ENCODE measurements around the gene BCL2.
A peak's percentile ranks its signal among the peaks of the same experiment; 100 is the strongest.

BCL2 gene

DNA sequence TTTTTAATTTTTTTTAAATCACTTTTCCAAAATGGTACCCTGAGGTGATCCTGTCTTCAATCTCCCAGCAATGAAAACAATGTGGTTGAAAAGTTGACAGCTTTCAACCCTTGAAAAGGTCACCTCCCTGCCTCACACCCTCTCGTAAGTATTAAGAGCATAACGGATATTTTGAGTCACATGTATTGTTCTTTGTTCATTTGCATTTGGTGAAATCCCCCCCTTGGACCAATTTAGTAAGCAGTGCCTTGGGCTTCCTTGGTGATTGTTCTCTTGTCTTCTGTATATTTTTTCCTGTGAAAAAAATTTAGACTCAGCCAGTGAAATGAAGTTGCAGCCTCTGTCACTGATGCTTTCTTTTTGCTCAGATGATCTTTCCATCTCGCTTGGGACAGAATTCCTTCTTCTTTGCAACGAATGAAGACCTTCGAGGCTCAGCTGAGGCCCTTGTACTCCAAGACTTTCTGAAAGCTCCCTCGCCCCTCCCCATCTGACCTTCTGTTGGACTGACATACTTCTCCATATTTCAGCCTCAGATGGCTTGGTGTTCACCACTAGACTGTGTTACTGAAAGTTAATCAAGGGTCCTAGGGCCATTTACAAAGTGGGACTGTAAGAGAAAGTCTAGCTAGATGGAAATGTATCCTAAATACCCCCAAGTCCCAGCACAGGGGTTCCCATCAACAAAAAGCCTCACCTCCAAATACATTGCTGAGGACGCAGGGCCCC, 158.4 kb downstream of the BCL2 start:
- no peaks in the 10 kb centered on the region for H3K9me3 ChIP-seq (ENCODE audit: insufficient read depth, low read length)
- H3K9ac ChIP-seq (ENCODE audit: low read length) = peak overlapping the region; percentile 74
- H3K27me3 ChIP-seq (ENCODE audit: low read depth, low read length) = no peaks in the 10 kb centered on the region
- peaks cover 91% of the 10 kb centered on the region for H3K79me2 ChIP-seq (ENCODE audit: low read length)
- no peak for TF ChIP-seq EZH2phosphoT487 (IDR thresholded peaks at IDR 0.05; ENCODE audit: low read depth)
- TF ChIP-seq, protein P1, sequence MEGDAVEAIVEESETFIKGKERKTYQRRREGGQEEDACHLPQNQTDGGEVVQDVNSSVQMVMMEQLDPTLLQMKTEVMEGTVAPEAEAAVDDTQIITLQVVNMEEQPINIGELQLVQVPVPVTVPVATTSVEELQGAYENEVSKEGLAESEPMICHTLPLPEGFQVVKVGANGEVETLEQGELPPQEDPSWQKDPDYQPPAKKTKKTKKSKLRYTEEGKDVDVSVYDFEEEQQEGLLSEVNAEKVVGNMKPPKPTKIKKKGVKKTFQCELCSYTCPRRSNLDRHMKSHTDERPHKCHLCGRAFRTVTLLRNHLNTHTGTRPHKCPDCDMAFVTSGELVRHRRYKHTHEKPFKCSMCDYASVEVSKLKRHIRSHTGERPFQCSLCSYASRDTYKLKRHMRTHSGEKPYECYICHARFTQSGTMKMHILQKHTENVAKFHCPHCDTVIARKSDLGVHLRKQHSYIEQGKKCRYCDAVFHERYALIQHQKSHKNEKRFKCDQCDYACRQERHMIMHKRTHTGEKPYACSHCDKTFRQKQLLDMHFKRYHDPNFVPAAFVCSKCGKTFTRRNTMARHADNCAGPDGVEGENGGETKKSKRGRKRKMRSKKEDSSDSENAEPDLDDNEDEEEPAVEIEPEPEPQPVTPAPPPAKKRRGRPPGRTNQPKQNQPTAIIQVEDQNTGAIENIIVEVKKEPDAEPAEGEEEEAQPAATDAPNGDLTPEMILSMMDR (IDR thresholded peaks at IDR 0.05; ENCODE audit: low read depth, low read length) = no peak
- peaks cover 82% of the 10 kb centered on the region for H3K4me1 ChIP-seq (ENCODE audit: low read length)
- H3K36me3 ChIP-seq (replicated peaks; ENCODE audit: low read depth, low read length) = peaks cover 26% of the 10 kb centered on the region
- H4K20me1 ChIP-seq (ENCODE audit: insufficient read depth, low read length) = peaks cover 30% of the 10 kb centered on the region
- peak overlapping the region; percentile 63 for H3K4me3 ChIP-seq (ENCODE audit: low read length)
- H2AFZ ChIP-seq (ENCODE audit: low read depth, low read length) = no peak overlapping the region
- peak overlapping the region; percentile 87 for H3K4me2 ChIP-seq (ENCODE audit: low read length)
- peak overlapping the region; percentile 90 for H3K27ac ChIP-seq (ENCODE audit: low read length)

DNA sequence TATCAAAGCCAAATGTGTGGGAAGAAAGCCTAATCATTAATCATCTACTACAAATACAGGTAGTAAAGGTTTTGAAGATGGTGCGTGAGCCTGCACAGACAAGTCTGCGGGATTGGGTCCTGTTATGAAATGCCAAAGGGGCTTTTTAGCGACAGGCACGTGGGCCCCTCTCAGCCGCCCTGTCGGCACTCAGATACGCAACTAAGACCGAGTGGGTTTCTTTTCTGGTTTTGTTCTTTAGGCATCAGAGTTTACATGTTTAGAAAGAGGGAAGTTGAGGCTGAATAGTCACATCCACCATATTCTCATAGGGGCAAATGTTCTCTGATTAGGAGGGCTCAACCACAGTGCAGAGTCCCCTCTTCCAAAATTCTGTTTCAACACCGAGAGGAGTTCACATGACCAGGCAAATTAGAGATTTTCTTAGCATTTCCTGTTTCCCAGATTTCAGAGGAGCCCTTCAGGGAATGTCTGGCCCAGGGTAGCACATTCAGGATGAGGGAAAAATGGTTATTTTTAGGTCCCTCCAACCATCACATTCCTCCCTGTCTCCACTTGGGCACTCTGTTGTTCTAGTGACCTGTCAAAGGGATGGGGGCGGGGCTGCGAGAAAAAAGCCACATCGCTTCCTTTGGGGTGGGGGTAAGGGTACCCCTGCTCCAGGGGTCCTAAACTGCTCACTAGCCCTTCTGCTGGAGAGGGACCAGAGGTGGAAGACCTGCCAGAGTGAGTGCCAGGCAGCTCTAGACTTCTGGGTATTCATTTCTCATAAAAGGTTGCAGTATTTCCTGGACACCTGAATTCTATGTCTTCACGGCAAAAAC, 159.2 kb downstream of the BCL2 start:
- no peak overlapping the region for H2AFZ ChIP-seq (ENCODE audit: low read depth, low read length)
- TF ChIP-seq, protein P1 (IDR thresholded peaks at IDR 0.05; ENCODE audit: low read depth, low read length) = no peak
- no peak for TF ChIP-seq EZH2phosphoT487 (IDR thresholded peaks at IDR 0.05; ENCODE audit: low read depth)
- peak overlapping the region; percentile 74 for H3K9ac ChIP-seq (ENCODE audit: low read length)
- H3K79me2 ChIP-seq (ENCODE audit: low read length) = peaks cover 91% of the 10 kb centered on the region
- peak overlapping the region; percentile 90 for H3K27ac ChIP-seq (ENCODE audit: low read length)
- peaks cover 90% of the 10 kb centered on the region for H3K4me1 ChIP-seq (ENCODE audit: low read length)
- no peaks in the 10 kb centered on the region for H3K9me3 ChIP-seq (ENCODE audit: insufficient read depth, low read length)
- H3K4me3 ChIP-seq (ENCODE audit: low read length) = peak overlapping the region; percentile 63
- peak overlapping the region; percentile 87 for H3K4me2 ChIP-seq (ENCODE audit: low read length)
- H3K36me3 ChIP-seq (replicated peaks; ENCODE audit: low read depth, low read length) = peaks cover 20% of the 10 kb centered on the region
- H4K20me1 ChIP-seq (ENCODE audit: insufficient read depth, low read length) = peaks cover 22% of the 10 kb centered on the region; the same call in 1 of the 2 replicates
- H3K27me3 ChIP-seq (ENCODE audit: low read depth, low read length) = no peaks in the 10 kb centered on the region

DNA sequence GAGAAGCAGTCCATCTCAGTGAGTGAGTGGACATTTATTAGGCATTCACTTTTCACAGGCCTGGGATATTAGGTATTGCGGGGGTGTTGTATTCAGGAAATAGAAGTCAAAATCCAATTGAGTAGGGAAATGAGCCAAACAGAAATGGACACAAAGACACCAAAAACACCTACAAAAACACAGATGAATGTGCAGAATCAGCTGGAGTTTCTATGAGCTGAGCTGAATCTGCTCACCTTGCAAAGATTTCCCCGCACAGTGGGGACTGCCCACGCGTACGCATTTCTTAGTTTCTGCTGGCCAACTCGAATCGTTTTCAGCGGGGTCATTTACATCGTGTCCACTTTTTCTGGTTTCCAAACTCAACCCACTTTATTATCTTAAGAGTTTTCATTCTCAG, 160.0 kb downstream of the BCL2 start:
- H3K9ac ChIP-seq (ENCODE audit: low read length) = peak overlapping the region; percentile 74
- peak overlapping the region; percentile 87 for H3K4me2 ChIP-seq (ENCODE audit: low read length)

More for the DNA sequence above, 160.0 kb downstream of the BCL2 start:
- Histone ChIP-seq H3K79me2 (ENCODE audit: low read length) (peaks cover 94% of the 10 kb centered on the region), H3K27ac (ENCODE audit: low read length) (peak overlapping the region; percentile 90), H2AFZ (ENCODE audit: low read depth, low read length) (no peak overlapping the region), H3K9me3 (ENCODE audit: insufficient read depth, low read length) (no peaks in the 10 kb centered on the region), H3K36me3 (replicated peaks; ENCODE audit: low read depth, low read length) (peaks cover 19% of the 10 kb centered on the region), H4K20me1 (ENCODE audit: insufficient read depth, low read length) (peaks cover 17% of the 10 kb centered on the region; the same call in 1 of the 2 replicates), H3K27me3 (ENCODE audit: low read depth, low read length) (no peaks in the 10 kb centered on the region), H3K4me1 (ENCODE audit: low read length) (peaks cover 98% of the 10 kb centered on the region), H3K4me3 (ENCODE audit: low read length) (peak overlapping the region; percentile 63)
- TF ChIP-seq, protein P1 (IDR thresholded peaks at IDR 0.05; ENCODE audit: low read depth, low read length) = no peak
- no peak for TF ChIP-seq EZH2phosphoT487 (IDR thresholded peaks at IDR 0.05; ENCODE audit: low read depth)
